GM19238 (cell line): ENCODE data around the gene ITIH4.
A peak's percentile ranks its signal among the peaks of the same experiment; 100 is the strongest.
"Not testable (repeated sequence)": the region's sequence is repeated elsewhere in the genome, so short reads cannot be mapped to it uniquely, and the experiment has no call there.

Source experiments
- DNase-seq: peaks from one replicate; pipeline ENCODE4 v3.0.0; 2011; ENCODE audit warnings: low spot score; ENCODE audit not compliant: insufficient read length

The ITIH4 gene

DNA sequence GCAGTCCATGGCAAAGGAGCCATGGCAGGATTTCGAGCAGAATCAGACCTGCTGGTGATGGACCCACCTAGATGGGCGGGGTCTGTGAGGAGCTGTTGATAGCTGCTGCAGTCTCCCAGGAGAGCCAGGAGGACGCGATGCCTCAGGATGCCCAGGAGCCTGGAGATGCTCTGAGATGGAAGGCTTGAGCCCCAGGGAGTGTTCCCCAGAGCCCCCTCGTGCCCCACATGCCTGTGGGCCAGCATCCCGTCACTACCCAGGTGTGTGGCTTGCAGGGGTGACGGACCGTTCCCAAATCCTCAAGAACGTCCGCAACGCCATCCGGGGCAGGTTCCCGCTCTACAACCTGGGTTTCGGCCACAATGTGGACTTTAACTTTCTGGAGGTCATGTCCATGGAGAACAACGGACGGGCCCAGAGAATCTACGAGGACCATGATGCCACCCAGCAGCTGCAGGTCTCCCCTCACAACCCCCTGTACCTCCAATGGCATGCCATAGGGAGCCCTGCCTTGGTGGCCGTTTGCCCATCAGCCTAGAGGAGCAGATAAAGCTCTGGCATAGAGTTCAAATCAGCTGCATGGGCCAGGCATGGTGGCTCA is 46.4 kb downstream of the ITIH4 start:
- DNase-seq: no peak

DNA sequence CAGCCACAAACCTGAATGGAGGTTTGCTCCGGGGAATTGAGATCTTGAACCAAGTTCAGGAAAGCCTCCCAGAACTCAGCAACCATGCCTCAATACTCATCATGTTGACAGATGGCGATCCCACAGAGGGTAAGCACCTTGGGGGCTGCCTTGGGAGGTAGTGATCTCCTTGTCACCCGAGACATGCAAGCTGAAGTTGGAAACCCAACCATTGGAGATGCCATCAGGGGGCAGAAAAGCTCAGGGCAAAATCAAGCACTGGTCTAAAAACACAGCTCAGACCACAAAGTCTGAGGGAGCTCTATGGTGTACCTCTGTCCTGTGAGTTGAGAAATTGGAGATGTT is 47.3 kb downstream of the ITIH4 start:
- DNase-seq: no peak

DNA sequence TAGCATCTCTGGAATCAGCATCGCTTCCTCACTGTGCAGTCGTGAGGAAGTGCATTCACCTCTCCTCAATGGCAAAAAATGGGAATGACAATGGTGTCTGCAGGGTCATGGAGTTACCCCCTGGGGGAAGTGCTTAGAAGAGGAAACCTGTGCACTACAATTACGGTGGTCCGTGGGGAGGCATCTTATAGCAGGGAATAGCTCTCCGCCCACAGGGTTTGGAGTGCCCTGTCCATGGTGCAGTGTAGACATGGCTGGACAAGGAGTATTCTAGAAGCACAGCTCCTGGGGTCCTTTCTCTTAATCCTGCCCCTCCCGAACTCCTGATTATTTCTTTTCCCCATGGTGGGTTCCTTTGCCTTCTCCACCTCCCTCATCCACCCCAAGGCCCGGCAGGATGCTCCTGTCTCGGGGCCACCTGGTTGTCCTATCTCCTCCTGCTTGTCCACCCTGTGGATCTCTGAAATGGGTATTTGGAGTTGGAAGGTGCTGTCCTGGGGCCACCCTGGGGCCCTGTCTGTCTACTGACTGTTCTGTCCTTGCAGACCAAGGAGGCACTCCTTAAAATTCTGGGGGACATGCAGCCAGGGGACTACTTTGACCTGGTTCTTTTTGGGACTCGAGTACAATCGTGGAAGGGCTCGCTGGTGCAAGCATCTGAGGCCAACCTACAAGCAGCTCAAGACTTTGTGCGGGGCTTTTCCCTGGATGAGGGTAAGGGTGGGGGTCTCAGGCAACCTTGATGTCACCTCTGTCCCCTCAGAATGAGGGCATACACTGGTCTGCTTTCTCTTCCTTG is 47.9 kb downstream of the ITIH4 start:
- no peak for DNase-seq

DNA sequence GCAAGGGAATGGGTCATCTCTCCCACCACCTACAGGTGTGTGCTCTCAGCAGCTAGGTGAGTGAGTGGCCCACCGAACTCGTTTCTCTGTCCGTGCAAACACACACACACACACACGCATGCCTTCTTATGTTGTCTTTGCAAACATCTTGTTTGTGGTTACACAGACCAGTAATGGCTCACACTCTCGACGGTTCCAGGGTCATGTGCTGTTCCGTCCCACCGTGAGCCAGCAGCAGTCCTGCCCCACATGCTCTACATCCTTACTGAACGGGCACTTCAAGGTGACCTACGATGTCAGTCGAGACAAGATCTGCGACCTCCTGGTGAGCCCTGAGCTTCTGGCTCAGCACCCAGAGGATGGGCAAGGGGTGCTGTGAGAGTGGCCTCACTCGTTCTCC is 48.7 kb downstream of the ITIH4 start:
- DNase-seq: no peak

DNA sequence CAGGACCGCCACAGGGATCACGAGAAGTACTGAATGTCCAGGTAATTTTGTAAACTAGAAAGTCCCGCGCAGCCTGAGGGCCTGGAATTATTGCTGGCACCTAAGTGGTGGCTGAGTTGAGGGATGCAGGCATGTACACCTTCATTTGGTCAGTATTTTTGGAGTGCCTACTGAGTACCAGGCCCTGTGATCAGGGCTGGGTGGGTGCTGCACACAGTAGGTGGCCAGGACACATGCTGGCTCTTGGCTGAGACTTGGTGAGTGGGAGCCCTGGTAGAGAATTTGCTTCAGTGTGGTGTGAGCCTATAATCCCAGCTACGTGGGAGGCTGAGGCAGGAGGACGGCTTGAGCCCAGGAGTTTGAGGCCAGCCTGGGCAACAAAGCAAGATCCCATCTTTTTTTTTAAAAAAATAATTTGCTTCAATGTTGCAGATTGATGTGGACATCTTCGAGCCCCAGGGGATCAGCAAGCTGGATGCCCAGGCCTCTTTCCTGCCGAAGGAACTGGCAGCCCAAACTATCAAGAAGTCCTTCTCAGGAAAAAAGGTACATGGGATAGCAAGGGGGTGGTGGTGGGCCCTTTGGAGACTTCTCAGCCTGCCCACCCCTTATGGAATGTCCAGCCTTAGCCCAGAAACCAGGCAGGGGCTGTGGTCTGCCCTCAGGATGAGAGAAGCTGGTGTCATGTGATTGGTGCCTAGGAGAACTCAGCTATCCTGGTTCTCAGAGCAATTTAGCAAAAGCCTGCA is 50.5 kb downstream of the ITIH4 start:
- no peak for DNase-seq

DNA sequence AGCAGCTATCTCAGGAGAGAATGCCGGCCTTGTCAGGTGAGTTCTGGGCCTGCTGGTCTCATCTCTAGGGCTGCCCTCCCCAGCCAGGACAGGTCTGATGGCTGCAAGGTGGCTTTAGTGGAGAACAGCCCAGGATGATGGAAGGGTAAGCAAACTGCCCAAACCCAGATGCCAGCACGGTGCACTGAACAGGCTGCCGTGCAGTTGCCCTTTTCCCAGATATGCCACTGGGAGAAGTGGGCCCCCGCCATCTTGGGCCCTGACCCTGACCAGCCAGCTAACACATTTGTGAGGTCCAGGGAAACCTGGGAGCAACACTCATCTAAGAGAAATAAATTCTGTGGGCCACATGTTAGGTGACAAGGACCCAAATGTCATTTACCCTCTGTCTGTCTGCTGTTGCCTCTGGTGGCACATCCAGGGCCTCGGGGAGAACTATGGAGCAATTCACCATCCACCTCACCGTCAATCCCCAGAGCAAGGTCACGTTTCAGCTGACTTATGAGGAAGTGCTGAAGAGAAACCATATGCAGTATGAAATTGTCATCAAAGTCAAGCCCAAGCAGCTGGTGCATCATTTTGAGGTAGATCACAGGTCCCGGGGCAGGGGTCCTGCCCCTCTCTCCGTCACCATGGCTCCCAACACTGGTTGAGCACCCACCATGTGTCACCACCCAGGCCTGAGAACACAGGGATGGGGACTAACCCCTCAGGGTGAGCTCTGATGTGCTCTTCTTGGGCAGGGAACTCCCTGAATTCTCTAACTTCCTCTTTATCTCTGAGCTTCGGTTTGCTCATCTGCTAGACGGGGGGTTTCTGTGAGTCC is 51.2 kb downstream of the ITIH4 start:
- peak; percentile 48 for DNase-seq

DNA sequence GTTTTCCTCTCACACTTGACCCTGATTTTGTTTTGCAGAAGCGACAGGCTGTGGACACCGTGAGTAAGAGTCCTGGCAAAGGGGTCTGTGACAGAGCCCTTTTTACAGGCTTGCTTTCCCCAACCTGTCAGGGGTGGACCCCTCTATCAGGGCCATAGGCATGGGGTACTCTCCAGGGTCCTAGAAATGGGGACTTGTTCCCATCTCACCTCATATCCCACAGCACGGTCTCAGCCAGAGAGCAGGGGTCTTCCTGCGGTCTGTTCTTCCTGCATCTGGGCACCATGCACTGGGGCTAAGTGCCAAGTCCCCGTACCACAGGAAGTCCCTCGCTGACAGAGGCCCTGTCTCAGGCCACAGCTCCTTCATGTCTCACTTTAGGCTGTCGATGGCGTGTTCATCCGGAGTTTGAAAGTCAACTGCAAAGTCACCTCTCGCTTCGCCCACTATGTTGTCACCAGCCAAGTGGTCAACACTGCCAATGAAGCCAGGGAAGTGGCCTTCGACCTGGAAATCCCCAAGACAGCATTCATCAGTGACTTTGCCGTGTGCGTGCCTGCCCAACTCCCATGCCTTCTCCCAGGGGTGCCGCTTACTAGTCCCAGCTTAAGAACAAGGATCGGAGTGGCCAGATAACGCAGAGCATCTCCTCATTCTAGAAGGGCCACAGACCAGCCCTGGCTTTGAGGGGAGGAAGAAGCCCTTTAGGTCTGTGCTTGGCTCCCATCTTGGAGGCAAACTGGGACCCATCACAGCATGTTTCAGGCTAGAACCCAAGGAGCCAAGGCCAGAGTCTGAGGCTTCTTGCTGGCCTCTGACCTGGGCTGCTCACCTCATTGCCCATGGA is 52.3 kb downstream of the ITIH4 start:
- no peak for DNase-seq

DNA sequence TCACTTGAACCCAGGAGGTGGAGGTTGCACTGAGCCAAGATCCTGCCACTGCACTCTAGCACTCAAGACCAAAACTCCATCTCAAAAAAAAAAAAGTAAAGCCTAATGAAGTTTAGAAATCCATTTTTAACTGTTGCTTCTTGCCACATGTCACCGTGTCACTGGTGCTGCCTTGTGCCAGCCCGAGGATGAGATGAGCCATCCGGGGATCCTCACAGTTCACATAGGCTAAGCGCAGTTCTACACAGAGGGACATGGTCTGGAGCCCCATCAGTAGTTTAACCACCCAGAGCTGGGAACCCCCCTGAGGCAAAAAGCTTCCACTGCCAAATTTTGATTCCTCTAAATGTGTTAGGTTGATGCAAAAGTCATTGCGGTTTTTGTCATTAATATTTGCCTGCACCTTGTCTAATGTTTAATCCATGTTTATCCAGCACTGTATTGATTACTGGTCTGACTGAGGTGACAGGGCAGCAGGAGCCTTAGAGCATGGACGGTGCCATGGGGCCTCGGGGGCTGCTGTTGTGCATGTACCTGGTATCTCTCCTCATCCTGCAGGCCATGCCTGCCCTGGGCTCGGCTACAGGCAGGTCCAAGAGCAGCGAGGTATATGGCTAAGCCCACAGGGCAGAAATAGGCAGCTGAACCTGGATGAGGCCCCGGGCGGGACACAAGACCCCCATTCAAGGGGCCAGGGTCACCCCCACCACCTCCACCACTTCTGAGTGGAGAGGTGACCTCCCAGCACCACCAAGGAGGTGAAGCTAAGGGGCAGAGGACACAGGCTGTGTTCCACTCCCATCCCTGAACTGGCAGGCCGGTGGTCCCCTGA is 53.1 kb downstream of the ITIH4 start, which contains the start of gene ITIH1:
TSS of gene ITIH1 (plus strand) at position 473 of the 832 bp plus-strand sequence. CDS start at position 490, 17 bp downstream.
- DNase-seq: no peak

DNA sequence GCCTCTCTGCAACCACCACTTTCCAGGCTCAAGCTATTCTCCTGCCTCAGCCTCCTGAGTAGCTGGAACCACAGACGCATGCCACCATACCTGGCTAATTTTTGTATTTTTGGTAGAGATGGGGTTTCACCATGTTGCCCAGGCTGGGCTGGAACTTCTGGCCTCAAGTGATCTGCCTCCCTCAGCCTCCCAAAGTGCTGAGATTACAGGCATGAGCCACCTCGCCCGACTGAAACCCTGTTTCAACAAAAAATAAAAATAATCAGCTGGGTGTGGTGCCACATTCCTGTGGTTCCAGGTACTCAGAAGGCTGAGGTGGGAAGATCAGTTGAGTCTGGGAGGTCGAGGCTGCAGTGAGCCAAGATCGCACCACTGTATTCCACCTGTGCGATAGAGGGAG is 54.0 kb downstream of the ITIH4 start:
- not testable (repeated sequence) for DNase-seq

DNA sequence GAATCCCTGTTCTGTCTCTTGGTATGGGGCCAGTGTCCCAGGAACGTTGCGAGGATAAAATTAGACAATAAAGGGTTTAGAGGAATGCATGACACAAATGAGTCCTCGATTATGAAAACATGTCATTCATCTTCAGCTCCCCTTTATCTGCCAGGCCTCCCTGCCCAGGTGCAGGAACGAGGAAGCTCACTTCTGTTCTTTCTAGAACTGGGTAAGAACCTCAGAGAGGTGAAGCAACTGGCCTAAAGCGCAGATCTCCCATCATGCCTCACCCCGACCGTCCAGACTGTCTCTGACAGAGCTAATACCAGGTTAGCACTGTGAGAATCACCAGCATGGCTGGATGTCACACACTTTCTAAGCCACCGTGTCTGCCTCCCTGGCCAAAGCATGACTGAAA is 54.6 kb downstream of the ITIH4 start:
- DNase-seq: no peak

DNA sequence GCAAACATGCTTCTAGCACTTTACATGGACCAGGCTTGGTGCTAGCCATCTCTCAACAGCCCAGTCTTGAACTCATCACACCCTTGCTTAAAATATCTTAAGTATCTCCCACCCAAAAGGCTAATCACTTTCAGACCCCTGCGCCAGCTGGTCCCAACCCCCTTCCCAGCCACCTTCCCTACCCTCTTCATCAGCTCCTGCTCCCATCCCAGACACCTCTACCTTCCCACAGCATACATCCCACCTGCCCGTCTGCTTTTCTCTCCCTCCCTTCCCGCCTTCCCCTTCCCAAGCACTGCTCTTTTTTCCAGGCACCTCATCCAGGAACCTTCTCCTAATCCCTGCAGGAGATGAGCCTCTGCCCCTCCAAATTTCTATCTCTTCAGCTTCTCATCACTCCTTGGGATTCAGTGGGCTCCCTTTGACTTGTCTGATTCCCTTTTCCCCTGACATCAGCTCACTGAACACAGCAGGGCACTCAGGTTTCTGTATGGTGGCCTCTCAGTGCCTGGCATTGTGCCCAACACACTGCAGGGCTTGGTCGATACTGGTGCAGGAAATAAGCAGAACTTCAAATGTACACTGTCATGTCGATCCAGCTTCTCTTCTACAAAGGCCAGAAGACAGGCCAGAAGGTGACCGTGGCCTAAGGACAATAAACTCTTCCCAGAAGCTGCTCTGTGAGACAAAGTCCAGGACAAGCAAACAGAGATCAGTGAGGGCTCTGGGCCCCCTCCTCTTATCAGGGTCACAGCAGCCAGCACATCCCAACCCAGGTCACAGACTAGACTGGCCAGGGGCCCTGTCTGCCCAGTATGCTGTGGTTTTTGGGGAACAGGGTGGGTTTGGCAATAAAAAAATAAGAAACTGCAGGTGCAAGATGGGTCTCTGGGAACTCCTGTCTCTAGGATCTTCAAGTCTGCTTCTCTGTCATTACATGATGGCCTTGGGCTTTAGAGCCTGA is 55.3 kb downstream of the ITIH4 start:
- no peak for DNase-seq

DNA sequence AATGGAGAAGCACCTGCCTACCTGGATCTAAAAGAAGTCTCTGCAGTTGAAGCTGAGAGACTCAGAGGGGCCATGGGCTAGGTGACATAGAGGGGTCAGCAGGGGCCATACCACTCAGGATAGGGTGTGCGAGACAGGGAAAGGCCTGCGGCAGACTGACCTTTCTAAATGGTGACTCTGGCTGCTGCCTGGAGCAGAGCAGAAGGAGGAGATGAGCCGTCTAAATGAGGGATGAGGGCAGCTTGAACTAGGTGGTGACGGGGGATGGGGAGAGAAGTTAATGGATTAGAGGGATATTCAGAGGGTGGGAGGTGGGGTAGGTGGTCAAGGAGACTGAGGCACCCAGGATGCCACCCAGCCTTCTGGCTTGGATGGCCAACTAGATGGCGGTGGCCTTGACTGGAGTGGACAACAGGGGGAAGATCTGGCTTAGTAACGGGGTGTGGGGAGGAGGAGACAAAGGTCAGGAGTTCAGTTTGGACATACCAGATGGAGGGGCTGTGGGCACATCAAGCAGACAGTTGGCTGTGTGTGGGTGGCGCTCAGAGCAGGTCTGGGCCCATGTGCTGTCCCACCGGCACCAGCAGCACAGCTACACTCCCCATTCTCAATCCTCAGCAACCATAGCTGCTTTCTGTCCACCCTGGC is 56.3 kb downstream of the ITIH4 start:
- no peak for DNase-seq

DNA sequence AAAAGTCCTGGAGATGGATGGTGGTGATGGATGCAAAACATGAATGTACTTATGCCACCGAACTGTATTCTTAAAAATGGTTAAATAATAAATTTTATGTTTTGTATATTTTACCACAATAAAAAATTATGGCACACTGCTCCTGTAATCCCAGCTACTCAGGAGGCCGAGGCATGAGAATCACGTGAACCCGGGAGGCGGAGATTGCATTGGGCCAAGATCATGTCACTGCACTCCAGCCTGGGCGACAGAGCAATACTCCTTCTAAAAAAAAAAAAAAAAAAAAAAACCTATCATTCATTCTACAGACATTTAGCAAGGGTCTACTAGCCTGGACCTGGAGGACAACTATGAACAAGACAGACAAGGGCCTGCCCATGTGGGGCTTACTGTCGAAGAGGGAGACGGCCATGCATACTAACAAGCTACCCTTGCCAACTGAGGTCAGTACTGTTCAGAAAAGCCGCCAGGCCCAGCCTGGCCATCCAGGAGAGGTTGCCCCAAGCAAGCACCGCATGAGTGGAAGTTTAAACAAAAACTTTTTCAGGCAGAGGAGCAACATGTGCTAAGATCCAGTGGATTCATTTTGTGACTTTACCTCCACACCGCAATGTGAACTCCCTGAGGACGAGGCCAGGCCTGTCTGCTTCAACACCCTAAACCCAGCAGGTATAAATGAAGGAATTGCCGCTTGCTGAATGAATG is 57.0 kb downstream of the ITIH4 start:
- no peak for DNase-seq

DNA sequence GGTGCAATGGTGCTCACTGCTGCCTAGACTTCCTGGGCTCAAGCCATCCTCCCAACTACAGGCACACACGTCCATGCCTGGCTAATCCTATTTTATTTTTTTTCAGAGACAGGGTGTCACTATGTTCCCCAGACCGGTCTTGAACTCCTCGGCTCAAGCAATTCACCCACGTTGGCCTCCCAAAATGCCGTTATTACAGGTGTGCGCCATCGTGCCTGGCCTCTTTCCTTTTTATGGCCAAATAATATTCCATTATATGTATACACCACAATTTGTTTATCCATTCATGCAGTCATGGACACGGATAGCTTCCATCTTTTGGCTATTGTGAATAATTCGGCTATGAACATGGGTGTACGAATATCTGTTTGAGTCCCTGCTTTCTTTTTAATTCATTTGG is 58.8 kb downstream of the ITIH4 start:
- DNase-seq: no peak

DNA sequence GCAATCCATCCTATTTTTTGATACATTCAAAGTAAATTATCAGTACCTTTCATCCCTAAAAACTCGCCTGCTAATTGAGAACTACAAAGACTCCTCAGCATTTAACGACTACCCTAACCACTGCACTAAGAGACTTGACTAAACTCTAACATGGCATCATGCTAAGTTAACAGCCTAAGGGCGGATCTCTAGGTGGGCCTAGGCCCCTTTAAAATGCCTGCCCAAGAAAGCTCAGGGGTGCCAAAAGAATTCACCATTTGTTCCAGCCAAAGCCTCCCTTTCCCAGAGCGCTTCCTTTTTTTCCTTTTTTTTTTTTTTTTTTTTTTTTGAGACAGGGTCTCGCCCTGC is 59.2 kb downstream of the ITIH4 start:
- DNase-seq: no peak

DNA sequence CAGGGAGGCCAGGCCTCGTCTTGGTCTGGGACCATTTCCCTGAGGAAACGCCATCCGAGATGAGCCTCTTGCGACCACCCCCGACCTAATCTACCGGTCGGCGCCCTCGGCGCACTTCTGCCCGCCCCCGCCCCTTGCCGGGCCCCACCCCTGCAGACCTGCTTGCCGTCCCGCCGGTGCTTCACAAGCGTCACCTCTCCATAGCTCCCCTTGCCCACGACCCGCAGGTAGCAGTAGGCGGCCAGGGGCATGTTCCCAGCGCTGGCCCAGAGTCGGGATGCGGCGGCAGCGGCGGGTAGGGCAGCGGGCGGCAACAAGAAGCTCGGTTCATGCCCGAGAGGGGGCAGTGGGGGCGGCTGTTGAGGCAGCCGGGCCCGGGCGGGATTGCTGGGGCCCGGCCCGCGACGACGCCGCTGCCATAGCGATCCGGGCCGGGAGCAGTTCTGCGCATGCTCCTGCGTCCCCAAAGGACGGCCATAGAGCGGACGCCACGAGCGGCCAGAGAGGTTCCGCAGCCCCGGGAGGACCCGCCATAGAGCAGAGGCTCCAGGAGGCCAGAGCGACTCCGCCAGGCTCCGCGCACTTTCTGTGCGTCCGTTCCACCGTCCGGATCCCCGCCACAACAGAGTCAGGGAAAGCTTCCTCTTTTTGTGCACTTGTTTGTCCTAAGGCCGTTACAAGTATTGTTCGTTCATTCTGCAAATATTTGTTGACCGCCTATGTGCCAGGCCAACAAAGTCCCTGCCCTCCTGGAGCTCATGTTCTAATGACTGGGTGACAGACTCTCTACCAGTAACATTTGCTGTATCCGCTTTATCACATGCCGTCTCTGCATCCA is 59.8 kb downstream of the ITIH4 start, which contains the start of gene NEK4:
TSS of gene NEK4 (minus strand) at position 445 of the 838 bp plus-strand sequence. CDS start at position 251, 194 bp downstream.
- DNase-seq: peak; percentile 92
